Measurements from ENCODE around the gene SSBP3.
A peak's percentile ranks its signal among the peaks of the same experiment; 100 is the strongest.

SSBP3 gene

DNA sequence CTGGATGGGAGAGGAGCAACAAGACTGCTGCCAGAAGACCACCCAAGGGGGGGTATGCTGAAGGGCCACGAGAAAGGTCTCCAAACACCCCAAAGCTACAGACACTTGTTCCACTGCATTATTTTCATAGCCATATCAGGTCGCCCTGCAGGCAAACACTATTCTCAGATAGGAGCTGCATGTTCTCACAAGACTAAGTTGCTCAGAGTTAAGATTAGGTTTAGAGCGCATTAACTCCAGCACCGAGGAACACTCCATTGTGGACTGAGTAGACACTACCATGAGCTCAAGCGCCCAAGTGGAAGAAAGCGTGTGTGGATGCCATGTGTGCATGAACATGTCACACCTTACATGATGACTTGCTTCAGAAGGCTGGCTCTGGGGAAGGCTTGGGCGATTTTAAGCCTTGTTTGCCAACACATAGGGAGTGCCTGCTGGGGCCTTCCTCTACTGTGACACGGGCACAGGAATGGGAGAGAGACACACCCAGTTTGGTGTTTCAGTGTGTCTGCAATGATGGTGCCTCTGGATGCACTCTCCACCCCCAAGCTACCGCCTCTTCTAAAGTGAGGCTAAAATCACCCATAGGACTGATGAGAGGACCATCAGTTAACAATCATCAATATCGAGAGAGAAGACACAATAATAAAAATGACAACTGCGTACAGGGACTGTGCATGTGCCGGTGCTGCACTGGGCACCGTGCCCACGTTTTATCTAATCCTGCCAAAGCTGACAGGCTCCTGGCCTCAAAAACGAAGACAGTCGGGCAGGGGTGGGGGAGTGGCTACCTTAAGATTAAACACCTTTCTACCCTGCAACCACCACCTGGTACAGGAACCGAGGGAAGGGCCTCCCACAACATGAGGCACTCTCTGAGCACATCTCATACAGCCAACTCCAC, 34.9 kb downstream of the SSBP3 start:
- peak; percentile 71 for DNase-seq

DNA sequence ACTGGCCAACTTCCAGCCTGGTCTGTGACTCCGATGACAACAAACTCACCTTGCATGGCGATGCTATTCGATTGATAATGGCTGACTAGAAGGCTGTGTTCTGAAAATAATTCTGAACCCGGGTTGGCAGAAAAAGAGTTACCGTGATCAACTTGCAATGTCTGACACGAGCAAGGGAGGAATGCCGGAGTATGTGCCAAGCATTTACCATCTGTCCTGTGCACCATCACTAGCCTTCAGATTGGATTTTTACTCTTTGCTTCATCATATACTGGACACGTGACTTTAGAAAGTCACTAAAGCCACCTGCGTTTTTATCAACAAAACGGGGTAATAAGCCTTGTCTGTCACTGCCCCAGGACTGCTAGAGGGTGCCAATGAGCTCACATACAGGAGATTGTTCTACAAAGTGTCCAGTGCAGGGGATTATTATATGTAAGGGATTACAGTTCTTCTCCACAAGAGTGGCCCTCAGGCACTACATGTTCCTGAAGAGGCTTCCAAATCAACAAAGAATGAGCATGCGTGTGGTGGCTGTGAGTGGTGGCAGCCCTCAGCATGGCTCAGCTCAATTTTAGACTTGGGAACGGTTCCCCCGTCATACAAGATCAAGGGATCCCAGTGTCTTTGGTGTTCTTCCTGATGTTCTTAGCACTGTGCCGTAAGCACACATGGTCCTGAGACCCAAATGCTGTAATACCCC, 35.8 kb downstream of the SSBP3 start:
- DNase-seq: no peak

DNA sequence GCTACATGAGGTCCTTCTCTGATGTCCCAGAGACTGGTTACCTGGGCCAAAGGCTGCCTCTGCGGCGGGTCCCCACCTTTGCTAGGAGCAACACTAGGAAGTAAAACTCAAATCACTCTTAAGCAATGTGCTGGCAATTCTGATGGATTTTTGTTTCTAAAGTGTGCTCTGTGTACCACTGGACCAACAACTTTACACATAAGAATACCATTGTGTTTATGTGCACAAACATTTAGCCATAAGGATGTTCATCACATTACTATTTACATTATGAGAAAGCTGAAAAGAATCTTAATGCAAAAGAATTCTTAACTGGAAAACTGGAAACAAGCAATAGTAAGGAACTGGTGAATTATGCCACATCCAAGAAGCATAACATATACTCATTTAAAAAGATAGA, 38.6 kb downstream of the SSBP3 start:
- DNase-seq: no peak

DNA sequence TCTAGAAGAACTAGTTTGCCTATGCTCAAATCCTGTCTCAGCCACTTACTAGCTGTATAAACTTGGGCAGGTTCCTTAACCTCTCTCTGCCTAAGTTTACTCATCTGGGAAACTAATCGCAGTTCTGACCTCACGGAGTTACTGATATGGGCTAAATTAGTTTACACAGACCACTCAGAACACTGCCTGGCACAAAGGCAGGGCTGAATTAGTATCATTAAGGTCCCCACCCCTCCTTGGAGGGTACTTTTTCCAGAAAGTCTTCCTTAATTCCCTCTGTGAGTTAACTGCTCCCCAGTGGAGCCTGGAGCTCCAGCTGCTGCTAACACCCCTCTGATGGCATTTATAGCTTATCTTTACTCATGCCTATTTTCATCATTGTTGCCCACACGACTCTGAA, 40.3 kb downstream of the SSBP3 start:
- DNase-seq: no peak

DNA sequence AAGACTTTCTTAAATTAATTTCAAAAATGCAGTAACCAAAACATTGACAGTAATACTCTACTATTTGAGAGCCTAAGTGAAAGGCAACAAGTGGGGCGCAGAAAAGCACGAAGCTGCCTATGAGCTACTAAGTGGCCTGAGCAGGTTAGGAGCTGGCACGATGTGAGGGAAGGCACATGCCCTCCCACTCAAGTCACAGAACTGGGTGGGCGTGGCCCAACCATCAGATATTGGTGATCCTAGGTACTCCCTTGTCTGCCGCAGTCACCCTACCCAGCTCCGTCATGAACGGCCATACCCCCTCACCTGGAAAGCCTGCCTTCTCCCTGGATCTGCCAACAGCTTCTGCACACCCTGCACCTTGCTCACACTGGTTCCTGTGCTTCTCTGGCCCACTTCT, 40.8 kb downstream of the SSBP3 start:
- DNase-seq: no peak

DNA sequence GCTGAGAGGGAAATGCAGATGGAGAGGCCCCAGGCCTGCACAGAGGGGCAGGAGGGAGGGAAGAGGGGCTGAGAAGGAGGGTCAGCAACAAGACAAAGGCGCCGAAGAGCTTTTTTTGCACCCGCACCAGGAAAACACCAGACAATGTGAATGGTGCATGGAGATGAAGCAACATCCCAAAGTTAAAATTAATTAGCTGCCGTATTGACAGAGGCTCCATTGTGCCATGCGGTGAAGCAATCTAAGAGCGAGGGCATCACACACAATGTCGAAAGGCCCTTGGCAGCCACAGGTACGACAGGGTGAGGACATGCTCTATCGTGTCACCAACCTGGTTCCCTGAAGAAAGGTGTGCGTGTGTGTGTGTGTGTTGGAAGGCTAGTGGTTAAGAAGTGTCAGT, 41.2 kb downstream of the SSBP3 start:
- DNase-seq: no peak

DNA sequence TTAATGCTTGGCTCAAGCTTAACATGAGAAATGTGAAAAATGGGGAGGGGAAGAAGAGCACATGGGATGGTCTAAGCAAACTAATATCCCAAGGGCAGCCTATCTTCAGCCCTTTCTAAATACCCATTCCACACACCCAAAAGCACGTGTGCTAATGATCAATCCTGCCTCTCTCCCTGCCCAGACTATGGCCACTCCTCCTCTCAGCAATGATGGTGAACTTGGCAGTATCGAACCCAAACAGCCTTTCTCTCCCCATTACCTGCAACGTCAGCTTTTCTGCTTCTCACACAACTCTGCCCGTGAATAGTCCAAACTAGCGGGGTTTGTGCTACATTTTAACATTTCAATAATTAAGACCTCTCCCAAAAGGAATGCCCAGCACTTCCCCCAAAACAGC, 41.6 kb downstream of the SSBP3 start:
- no peak for DNase-seq

DNA sequence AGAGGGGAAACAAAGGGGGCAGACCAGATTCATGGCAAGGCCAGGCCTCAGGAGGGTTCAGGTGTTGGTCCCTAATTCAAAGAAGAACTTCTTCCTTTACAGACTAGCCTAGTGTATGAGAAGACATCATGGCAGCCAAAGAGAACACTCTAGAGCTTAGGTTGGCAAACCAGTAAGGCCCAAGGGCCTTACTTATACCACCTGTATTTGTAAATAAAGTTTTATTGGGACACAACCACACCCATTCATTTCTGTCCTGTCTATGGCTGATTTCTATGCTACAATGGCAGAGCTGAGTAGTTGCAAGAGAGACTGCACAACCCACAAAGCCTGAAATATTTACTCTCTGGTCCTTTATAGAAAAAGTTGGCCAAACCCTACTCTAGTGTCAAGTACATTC, 42.3 kb downstream of the SSBP3 start:
- no peak for DNase-seq

DNA sequence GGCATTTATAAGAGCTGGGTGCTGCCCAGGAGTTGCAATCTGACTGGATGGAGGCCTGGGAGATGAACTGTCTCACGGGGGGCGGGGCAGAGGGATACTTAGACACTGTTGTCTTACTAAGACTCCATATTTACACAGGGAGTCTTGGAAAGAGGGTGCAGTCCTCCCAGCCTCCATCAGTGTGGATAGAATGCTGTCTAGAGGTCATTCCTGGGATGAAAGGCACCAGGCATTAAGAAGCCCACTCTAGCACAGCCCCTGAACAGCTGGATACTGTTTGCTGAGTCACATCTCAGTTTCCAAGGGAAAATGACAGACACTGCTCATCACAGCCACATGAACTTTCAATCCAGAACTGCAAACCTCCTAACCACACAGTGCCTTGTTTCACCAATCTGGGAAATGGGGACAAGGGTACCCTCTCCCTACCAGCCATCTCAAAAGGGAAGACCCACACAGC, 43.3 kb downstream of the SSBP3 start:
- no peak for DNase-seq

DNA sequence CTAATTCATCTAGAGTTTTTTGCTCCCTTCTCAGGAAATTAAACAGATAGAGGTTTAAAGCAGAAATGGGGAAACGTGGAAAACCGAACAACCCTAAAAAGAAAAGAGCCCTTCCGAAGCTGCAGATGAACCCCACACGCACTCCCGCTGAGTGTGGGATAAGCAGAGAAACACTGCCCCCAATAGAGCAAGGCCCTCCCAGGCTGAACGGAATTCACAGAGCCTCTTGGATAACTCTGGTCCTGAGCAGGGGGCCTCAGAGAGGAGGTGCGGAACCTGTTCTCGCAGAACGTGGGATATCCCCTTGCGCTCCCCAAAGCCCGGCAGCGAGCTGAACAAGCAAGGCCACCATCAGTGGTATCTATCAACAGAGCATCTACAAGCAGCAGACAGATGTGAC, 44.9 kb downstream of the SSBP3 start:
- no peak for DNase-seq

DNA sequence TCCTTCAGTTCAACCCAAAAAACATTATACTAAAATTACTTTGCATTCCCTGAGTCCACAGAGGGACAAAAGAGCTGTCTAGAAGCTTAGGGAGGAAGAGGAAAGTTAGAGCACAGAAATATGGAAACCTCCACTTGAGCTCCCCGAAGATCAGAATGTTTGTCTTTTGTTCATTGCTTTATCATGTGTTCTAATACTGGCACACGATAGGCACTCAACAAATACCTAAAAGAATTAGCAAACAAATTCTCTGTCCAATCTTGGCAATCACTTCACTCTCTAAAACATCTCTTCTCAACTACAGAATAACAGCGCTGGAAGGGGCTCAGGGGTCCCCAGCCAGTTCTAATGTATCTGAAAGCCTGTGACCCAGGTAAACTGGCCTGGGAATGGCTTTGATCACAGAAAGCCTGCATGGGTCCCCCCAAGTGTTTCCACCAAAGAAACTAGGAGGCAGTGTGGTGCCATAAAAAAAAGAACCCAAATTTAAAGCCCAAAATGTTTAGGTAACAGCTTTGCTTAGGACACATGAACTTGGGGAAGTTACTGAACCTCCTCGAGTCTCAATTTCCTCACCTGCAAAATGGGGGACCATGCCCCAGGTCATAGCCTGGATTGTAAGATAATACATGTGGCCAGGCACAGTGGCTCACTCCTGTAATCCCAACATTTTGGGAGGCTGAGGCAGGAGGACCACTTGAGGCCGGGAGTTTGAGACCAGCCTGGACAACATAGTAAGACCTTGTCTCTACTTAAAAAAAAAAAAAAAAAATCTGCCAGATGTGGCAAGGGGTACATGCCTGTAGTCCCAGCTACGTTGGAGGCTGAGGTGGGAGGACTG, 45.8 kb downstream of the SSBP3 start:
- no peak for DNase-seq

DNA sequence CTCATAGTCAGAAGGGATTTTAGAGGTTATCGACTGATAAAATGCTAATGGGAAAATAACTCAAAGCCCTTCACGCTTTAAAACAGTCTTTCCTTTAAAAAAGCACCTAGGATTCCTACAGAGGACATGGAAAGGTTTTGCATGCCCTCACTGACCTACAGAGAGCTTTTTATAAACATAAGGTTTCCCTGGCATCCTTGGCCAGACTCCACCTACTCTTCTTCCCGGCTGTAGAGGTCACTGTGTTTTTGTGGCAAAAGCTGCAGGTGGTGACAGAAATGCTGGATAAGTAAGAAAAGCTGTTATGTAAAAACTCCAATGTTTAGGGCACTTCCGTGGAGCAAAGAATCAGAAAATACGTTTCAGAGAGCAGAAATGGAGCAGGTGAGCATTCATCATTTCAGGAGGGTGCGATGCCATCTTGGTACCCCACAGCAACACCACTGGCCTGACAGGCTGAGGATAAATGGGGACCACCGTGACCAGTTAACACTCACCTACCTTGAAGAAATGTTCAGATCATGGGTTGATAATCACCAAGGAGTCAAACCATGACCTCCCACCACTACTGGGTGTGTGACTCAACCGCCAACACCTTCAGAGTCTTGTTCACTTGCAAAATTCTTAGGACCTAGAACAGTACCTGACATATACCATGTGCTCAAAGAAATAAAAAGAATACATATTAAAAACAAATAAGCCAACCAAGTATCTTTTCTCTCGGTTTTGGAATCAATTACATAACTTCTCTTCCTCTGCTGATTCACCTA, 46.6 kb downstream of the SSBP3 start:
- no peak for DNase-seq

DNA sequence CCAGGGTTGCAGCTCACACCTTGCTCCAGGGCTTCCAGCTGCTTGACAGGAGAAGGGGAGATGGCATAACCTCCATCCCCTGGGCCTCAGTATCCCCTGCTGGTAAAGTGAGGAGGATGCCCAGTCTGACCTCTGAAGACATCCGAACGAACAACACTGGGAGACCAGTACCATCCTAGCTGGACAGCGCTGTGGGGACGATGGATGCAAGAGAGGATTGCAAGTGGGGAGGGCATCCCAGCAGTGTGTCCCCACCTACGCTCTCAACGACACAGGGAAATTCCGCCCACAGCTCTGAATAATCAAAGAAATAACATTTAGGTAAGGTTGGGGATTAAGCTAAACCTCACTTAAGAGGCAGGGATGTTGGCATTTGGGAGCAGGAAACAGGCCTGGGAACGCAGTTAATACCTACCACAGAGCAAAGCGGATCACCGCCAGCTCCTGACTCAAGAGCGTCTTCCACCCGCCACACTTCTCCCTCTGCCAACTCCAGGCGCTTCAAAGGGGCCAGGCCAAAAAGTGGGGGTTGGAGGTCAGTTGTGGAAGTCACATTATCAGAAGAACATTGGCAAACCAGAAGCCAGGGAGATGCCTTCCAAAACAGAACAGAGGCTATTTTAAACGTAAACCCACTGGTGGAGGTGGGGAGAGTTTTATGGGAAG, 47.6 kb downstream of the SSBP3 start:
- DNase-seq: peak; percentile 55

DNA sequence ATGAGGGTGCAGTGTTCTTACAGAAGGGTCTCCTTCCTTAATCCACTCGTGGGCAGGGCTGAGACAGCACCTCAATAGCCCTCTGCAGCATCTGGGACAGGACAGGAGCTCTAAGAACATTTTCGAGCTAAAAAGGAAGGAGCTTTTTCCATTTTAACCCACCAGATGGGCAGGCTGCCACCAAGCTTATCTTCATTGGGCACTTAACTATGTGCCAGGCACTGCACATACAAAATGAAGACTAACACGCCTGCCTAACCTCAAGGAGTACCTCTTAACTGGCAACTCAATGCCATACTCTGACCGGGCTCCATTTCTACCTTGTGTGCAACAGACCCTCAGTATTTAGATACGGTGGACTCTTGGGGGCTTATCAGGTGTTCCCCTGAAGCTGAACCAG, 48.2 kb downstream of the SSBP3 start:
- DNase-seq: no peak

DNA sequence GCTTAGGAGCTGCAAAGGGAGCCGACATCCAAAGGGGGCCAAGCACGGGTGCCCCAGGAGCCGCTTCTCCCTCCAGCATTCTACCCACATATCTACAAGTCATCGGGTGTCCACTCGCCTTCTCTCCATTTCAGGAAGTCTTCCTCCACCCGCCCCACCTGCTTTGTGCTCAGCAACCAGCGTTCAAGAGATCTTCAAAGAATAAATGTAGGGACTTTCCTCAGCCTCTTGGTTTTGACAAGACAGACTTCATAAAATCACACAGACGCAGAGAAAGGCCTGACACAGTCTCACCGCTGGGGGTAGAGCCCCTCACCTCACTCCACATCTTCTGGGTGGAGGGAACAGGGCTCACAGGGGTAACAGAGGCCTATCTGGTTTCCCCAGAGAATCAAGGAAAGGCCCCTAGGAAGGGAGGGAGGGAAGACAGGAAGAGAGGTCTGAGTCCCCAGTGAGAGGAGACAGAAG, 49.5 kb downstream of the SSBP3 start:
- no peak for DNase-seq

DNA sequence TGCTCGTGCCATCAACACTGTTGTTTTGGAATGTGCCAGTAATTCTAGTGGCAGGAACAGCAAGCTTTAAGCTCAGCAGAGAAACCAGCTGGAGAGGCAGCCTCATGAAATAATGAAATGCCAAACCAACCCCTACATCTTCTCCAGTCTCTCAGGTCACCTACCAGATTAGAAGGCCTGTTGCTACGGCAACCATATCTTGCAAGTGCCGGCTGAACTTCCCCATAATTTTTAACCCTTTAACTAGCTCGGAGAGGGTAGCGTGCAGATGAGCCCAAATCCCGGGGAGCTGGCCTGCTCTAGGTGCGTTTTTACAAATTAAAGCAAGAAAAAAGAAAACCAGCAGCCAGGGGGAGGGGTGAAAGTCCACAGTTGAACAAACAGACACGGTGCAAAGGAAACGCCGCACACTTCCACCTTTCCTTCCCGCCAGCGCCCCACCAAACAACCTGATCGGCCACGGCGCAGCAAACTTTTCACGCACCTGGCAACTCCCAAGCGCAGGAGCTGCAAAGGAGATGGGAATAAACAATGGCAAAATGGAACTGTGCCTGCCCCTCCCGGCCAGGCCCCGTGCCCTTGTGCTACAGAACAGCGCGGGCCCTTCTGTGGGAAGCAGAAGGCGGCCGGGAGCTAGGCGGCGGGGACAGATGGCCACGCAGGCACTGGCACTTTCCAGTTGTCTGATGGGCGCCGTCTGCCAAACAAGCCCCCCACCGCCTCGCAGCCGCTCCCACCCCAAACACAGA, 50.1 kb downstream of the SSBP3 start:
- no peak for DNase-seq

DNA sequence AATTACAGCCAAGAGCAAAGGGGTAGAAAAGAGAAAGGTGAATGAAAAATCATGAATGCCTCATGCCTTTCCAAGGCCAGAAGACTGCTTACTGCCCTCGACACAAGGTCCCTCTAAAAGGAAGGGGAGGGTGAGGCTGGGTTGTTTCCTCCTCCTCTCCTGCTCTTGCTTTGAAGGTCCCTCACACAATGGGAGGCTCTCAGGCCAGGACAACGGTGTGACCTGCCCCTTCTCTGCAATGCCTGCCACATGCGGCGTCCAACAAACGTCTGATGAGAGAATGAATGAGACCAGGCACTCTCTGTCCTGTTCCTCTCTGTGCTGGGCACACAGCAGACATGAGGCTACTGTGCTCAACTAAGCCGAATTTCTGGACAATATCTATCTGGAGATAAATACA, 51.3 kb downstream of the SSBP3 start:
- DNase-seq: no peak

DNA sequence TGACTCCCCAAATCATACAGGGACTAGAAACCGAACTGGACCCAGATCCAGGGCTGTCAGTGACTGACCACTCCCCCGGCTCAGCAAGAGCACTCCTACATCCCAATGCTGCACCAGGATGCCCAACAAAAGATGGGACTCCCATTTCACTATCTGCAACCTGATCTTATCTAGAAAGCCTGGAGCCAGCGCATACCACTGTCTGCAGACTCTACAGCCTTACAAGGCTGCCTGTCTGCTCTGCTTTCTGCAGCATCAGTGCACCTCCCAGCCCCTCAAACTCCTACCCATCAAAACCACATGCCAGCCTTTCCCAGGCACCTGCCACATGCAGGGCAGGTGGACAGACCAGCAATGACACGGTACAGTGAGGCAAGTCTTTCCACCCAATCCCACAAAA, 52.2 kb downstream of the SSBP3 start:
- DNase-seq: no peak

DNA sequence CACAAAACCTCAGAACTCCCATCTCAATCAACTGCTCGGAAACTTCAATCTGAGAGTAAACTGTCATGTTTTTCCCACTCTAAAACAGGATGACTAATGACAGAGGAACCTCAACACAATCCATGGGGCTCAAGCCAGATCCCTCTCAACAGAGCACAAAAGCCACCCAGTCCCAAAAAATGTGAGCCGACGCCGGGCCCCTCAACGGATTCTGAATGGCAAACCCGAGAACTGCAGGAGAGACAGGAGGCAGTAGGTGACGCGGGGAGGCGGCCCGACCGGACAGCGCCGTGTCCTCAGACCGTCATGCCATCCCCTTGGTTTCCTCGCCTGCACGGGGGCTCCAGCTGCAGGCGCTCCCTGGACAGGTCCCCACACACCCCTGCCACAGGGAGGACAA, 53.4 kb downstream of the SSBP3 start:
- no peak for DNase-seq

DNA sequence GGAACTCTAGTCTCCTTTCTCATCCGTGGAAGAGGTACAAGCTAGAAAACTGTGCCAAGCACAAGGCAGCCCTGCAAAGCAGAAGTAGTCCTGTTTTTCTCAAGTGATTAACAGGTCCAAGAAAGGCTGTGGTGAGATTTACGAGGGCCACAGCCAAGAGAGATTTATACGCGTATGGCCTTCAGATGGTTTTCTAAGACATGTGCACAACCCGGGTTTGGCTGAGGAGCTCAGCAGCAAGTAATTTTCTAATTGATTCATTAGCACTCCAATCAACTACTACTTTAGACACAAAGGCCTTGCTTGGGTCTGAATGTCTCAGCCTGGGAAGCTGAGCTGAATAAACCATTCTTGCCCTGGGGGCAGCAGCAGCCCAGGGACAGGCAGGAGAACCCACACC, 55.8 kb downstream of the SSBP3 start:
- DNase-seq: no peak

DNA sequence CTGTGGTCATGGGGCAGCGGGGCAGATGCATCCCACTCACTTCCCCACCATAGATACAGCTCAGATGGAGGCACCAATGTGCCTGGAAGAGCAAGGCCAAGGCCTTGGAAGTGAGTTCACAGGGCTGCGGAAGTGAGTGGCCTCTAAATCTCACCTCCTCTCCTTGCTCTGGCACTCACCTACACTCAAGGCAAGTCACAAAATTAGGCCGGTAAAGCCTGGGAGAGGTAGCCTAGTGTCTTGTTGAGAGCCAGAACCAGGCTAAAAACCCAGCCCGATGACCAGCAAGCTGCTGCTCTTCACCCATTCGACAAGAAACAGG, 57.5 kb downstream of the SSBP3 start:
- no peak for DNase-seq
